HG03095 (cell line): ENCODE measurements around the gene TCF12.

Experiments used
- ATAC-seq: cut with Tn5 transposase; IDR thresholded peaks from one replicate; pipeline ENCODE4 v1.9.1; 2021; ENCODE audit warnings: moderate library complexity; ENCODE audit not compliant: unreplicated experiment

Gene TCF12

GRCh38 chr15:57044970-57045369 is 126.5 kb downstream of the TCF12 start:
- no peak for ATAC-seq

- ATAC-seq: peak; percentile 91
These were observed 127.4 kb downstream of the TCF12 start for GRCh38 chr15:57045741-57046382.

GRCh38 chr15:57048930-57049549 is 130.6 kb downstream of the TCF12 start:
- ATAC-seq: no peak

- no peak for ATAC-seq
These were observed 135.0 kb downstream of the TCF12 start for GRCh38 chr15:57053470-57053869.

GRCh38 chr15:57054204-57054750 is 135.8 kb downstream of the TCF12 start:
- no peak for ATAC-seq

GRCh38 chr15:57056357-57056756 is 137.9 kb downstream of the TCF12 start:
- ATAC-seq: no peak

- no peak for ATAC-seq
These were observed 138.9 kb downstream of the TCF12 start for GRCh38 chr15:57057134-57057930.

- no peak for ATAC-seq
These were observed 140.7 kb downstream of the TCF12 start for GRCh38 chr15:57059026-57059660.

GRCh38 chr15:57060799-57061198 is 142.4 kb downstream of the TCF12 start:
- ATAC-seq: no peak

- no peak for ATAC-seq
These were observed 142.8 kb downstream of the TCF12 start for GRCh38 chr15:57061281-57061680.

GRCh38 chr15:57061696-57062095 is 143.3 kb downstream of the TCF12 start:
- no peak for ATAC-seq

GRCh38 chr15:57064033-57064432 is 145.6 kb downstream of the TCF12 start:
- ATAC-seq: no peak

GRCh38 chr15:57069423-57069822 is 151.0 kb downstream of the TCF12 start:
- ATAC-seq: no peak

- no peak for ATAC-seq
These were observed 152.2 kb downstream of the TCF12 start for GRCh38 chr15:57070674-57071073.

- no peak for ATAC-seq
These were observed 161.0 kb downstream of the TCF12 start for GRCh38 chr15:57079446-57079845.

- ATAC-seq: no peak
These were observed 161.6 kb downstream of the TCF12 start for GRCh38 chr15:57079931-57080620.

GRCh38 chr15:57082054-57082728 is 163.7 kb downstream of the TCF12 start:
- ATAC-seq: no peak

- no peak for ATAC-seq
These were observed 165.7 kb downstream of the TCF12 start for GRCh38 chr15:57084192-57084591.

GRCh38 chr15:57085267-57085666 is 166.8 kb downstream of the TCF12 start:
- no peak for ATAC-seq

- no peak for ATAC-seq
These were observed 168.5 kb downstream of the TCF12 start for GRCh38 chr15:57086857-57087427.
